A549 (cell line): ENCODE results near the gene NDUFC1.

ENCODE experiments used
- CTCF ChIP-seq: fragments of >200 bp; sonication (Bioruptor Twin); formaldehyde crosslinking; IDR thresholded peaks from 3 replicates; pipeline ENCODE4 v1.5.1; 2016
- MAX ChIP-seq: IDR thresholded peaks from 2 replicates; pipeline ENCODE4 v1.6.1; 2012
- POLR2A ChIP-seq: IDR thresholded peaks from 2 replicates; pipeline ENCODE4 v1.6.1; 2012; ENCODE audit warnings: mild to moderate bottlenecking, low read length
- RCOR1 ChIP-seq: fragments of 150-350 bp; IDR thresholded peaks from 2 replicates; pipeline ENCODE4 v1.6.1; 2014; ENCODE audit warnings: antibody characterized with exemption, low read length, low read depth
- REST ChIP-seq: fragments of 200-600 bp; sonication (generic); IDR thresholded peaks from 2 replicates; pipeline ENCODE4 v1.6.1; 2016; ENCODE audit warnings: antibody characterized with exemption, mild to moderate bottlenecking, moderate library complexity
- RFX5 ChIP-seq: fragments of 450-650 bp; IDR thresholded peaks from 2 replicates; pipeline ENCODE4 v1.7.1; 2014; ENCODE audit warnings: antibody characterized with exemption, mild to moderate bottlenecking, moderate library complexity
- USF2 ChIP-seq: fragments of 450-650 bp; IDR thresholded peaks from 2 replicates; pipeline ENCODE4 v1.6.1; 2014; ENCODE audit warnings: antibody characterized with exemption
- ZFP36 ChIP-seq: fragments of 450-650 bp; IDR thresholded peaks from 2 replicates; pipeline ENCODE4 v1.6.1; 2014; ENCODE audit warnings: borderline replicate concordance; ENCODE audit not compliant: partially characterized antibody

- TF ChIP-seq CTCF (no peak), RFX5 (no peak), MAX (no peak), POLR2A (no peak), RCOR1 (no peak), USF2 (no peak), ZFP36 (no peak), REST (no peak)
Observed at GRCh38 chr4:139331185-139331584, 28.9 kb upstream of the NDUFC1 start.
